Measurements from ENCODE around the gene TMCO4.

The TMCO4 gene

GRCh38 chr1:19710825-19711611, 88.7 kb downstream of the TMCO4 start:
- no peak for DNase-seq

GRCh38 chr1:19709260-19709793, 90.4 kb downstream of the TMCO4 start:
- DNase-seq: no peak

- DNase-seq: no peak
These were observed 91.1 kb downstream of the TMCO4 start for GRCh38 chr1:19708567-19709110.

- DNase-seq: no peak
These were observed 93.6 kb downstream of the TMCO4 start for GRCh38 chr1:19706136-19706535.

GRCh38 chr1:19705464-19705863, 94.3 kb downstream of the TMCO4 start:
- no peak for DNase-seq

GRCh38 chr1:19704247-19705113, 95.2 kb downstream of the TMCO4 start:
- DNase-seq: peak; percentile 89

GRCh38 chr1:19703280-19703679, 96.4 kb downstream of the TMCO4 start:
- no peak for DNase-seq

- DNase-seq: no peak
These were observed 99.5 kb downstream of the TMCO4 start for GRCh38 chr1:19700079-19700777.

GRCh38 chr1:19698181-19698580, 101.5 kb downstream of the TMCO4 start:
- DNase-seq: no peak

GRCh38 chr1:19696820-19697219, 102.9 kb downstream of the TMCO4 start:
- no peak for DNase-seq

GRCh38 chr1:19695772-19696171, 103.9 kb downstream of the TMCO4 start:
- DNase-seq: no peak

- no peak for DNase-seq
These were observed 105.4 kb downstream of the TMCO4 start for GRCh38 chr1:19694298-19694697.

- DNase-seq: no peak
These were observed 109.4 kb downstream of the TMCO4 start for GRCh38 chr1:19690342-19690741.

GRCh38 chr1:19689856-19690255, 109.9 kb downstream of the TMCO4 start:
- DNase-seq: no peak

GRCh38 chr1:19689085-19689757, 110.5 kb downstream of the TMCO4 start:
- no peak for DNase-seq

- no peak for DNase-seq
These were observed 111.5 kb downstream of the TMCO4 start for GRCh38 chr1:19688041-19688842.

- no peak for DNase-seq
These were observed 112.3 kb downstream of the TMCO4 start for GRCh38 chr1:19687414-19687813.

GRCh38 chr1:19685994-19686393, 113.7 kb downstream of the TMCO4 start:
- DNase-seq: no peak

GRCh38 chr1:19684677-19685076, 115.0 kb downstream of the TMCO4 start:
- DNase-seq: no peak

- DNase-seq: no peak
These were observed 116.4 kb downstream of the TMCO4 start for GRCh38 chr1:19683351-19683750.

GRCh38 chr1:19682901-19683300, 116.8 kb downstream of the TMCO4 start:
- no peak for DNase-seq
